22Rv1 (cell line): ENCODE results near the gene SLC29A3.

Experiments used
- CTCF ChIP-seq: fragments of 450-650 bp; IDR thresholded peaks from 2 replicates; pipeline ENCODE4 v1.5.1; 2017; ENCODE audit warnings: mild to moderate bottlenecking
- ZFX ChIP-seq: fragments of 450-650 bp; IDR thresholded peaks from 2 replicates; pipeline ENCODE4 v1.6.1; 2017; ENCODE audit warnings: antibody characterized with exemption, borderline replicate concordance

GRCh38 chr10:71316056-71316785 lies 2.8 kb upstream of the SLC29A3 start:
- TF ChIP-seq CTCF = no peak
- TF ChIP-seq ZFX = no peak
